ENCODE results near the gene TEAD3. TPM values are rescaled to one million over a fixed set of nuclear protein-coding genes. Genes with fewer than 3 reads are reported as not detected.
"Not testable (repeated sequence)": the region's sequence is repeated elsewhere in the genome, so short reads cannot be mapped to it uniquely, and the experiment has no call there.

Gene TEAD3
- polyA plus RNA-seq (ENCODE audit: insufficient read length in 3 of 3): 10 to 100 TPM; 38.2 to 42.8 (median 38.5) TPM

DNA sequence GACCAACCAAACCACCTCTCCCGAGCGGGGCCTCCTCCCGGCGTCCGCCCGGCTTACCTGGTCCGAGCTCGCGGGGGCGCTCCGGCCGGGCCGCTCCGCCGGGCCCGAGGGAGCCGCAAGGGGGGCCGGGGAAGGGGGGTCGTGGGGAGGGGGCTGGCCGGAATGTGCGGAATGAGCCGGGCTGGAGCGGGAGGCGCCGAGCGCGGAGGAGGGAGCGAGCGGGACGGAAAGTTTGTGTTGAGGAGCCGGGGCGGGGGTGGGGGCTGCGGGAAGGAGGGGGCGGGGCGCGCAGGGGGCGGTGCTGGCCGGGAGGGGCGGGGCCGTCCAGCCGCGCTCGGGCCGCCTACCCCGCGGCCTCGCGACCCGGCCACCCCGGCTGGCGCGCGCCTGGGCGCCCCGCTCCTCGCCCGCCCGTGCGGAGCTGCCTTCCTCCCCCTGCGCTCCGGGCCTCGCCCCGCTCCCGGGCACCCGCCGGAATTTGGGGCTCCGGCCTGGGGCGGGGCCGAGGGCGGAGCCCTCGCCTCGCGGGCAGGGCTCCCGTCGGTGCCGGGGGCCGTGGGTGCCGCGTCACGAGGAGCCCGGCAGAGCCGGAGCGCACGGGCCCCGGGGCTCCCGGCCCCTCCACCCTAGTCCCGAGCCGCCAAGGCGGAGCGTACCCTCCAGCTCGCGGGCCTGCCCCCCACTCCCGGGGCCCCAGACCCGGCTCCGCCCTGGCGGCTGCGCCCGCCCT is at the start of gene TEAD3:
TEAD3 (minus strand) TSS at position 239 of the 730 bp plus-strand sequence.
- DNase-seq (ENCODE audit: low read depth in 3 of 3, low spot score in 2 of 3): no peak

GRCh38 chr6:35544769-35545361 is 48.0 kb upstream of the TEAD3 start:
- DNase-seq (ENCODE audit: low read depth in 3 of 3, low spot score in 2 of 3): no peak

GRCh38 chr6:35543459-35544193 is 46.7 kb upstream of the TEAD3 start:
- DNase-seq (ENCODE audit: low read depth in 3 of 3, low spot score in 2 of 3): no peak

- DNase-seq (ENCODE audit: low read depth in 3 of 3, low spot score in 2 of 3): no peak
Measured at GRCh38 chr6:35541836-35542235, 45.0 kb upstream of the TEAD3 start.

DNA sequence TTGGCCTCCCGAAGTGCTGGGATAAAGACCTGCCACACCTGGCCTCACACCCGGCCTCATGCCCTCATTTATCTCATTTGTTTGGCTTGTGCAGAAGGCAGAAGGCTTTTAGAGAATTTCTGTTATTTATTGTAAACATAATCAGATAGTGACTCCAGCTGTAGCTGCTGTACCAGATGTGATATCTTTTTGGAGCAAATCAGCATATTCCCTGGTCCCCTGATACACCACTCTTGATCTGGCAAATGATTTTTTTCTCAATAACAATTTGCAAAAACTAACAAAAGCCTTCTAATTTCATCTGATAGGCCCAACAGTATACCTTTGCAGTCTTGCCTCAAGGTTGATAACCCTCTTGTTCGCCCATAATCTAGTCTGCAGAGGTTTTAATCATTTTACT is 42.3 kb upstream of the TEAD3 start:
- DNase-seq (ENCODE audit: low read depth in 3 of 3, low spot score in 2 of 3): no peak

GRCh38 chr6:35535847-35536246 is 39.0 kb upstream of the TEAD3 start:
- not testable (repeated sequence) for DNase-seq (ENCODE audit: low read depth in 3 of 3, low spot score in 2 of 3)

GRCh38 chr6:35534407-35535170 is 37.7 kb upstream of the TEAD3 start:
- no peak for DNase-seq (ENCODE audit: low read depth in 3 of 3, low spot score in 2 of 3)

GRCh38 chr6:35533981-35534380 is 37.1 kb upstream of the TEAD3 start:
- no peak for DNase-seq (ENCODE audit: low read depth in 3 of 3, low spot score in 2 of 3)

DNA sequence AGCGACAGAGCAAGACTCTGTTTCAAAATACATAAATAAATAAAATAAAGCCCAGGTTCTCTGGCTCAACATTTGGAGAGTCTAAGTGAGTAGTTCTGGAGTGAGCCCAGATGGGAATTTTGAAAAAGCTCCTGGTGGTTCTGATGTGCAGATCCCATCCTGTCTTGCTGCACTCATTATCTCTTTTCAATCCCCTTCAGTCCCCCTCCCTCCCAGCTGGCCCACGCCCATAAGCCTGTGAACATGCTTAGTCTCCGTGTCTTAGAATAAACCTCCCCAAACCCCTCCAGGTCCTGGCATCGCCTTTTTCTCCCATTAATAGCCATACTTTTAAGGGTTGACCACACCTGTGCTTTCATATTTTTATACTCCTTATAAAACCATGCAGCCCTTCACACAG is 35.2 kb upstream of the TEAD3 start:
- no peak for DNase-seq (ENCODE audit: low read depth in 3 of 3, low spot score in 2 of 3)

DNA sequence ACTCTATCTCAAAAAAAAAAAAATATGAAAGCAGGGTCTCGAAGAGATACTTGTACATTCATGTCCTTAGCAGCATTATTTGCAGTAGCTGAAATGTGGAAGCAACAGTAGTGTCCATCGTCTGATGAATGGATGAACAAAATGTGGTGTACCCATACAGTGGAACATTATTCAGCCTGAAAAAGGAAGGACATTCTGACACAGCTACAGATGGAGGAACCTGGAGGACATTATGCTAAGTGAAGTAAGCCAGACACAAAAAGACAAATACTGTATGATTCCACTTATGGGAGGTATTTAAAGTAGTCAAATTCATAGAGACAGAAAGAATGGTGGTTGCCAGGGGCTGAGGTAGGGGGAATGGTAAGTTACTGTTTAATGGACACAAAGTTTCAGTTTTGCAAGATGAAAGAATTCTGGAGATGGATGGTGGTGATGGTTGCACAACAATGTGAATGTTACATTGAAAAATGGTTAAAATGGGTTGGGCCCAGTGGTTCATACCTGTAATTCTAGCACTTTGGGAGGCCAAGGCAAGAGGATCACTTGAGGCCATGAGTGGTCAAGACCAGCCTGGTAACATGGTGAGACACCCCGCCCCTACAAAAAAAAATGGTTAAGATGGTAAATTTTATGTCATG is 27.6 kb upstream of the TEAD3 start:
- DNase-seq (ENCODE audit: low read depth in 3 of 3, low spot score in 2 of 3): no peak

DNA sequence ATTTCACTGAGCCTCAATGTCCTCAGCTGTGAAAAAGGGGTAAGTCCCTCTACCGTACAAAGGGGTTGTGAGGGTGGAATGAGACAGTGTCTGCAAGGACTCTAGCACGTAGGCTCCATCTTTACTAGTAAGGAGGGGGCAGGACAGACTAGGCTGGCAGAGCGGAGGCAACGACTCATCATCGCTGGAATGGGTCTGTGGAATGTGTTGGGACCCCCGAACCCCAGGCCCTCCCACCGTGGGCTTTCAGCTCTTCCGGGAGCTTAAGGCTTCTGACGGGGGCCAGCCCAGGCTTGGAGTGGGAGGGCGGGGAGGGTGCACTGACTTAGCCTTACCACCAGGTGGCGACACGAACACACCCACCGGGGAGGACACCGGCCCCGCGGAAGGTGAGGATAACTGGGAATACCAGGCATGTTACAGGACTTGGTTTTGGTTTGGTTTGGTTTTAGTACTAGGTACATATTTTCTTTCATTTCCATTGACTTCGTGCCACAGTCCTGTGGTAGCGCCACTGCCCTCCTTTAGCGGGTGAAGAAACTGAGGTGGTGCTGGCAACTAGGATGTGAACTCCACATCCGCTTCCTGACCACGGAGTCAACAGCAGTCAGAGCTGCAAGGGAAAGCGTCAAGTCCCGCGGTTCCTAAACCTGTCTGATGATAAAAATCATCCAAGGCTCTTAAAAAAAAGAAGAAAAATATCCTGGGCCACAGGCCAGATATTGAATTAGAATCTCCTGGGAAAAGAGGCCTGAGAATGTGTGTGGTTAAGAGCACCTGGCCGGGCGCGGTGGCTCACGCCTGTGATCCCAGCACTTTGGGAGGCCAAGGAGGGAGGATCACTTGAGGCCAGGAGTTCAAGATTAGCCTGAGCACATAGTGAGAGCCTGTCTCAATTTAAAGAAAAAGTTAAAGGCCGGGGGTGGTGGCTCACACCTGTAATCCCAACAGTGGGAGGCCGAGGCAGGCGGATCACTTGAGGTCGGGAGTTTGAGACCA is 26.1 kb upstream of the TEAD3 start:
- no peak for DNase-seq (ENCODE audit: low read depth in 3 of 3, low spot score in 2 of 3)

DNA sequence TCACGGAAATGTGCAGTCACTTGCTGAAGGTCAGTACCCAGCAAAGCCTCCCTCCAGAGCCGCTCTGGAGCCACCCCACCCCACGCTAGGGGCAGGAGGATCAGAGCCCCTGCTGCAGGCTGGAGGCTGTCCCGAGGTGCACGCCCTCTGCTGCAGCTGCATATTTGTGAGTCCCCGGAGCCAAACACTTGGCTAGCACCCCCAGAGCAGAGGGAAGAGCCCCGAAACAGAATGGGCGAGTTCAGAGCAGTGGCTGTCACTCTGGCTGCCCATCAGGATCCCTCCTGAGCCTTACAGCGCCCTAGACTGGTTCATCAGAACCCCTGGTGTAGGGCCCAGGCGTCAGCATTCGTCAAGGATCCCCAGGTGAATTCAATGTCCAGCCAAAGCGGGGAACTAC is 25.3 kb upstream of the TEAD3 start:
- no peak for DNase-seq (ENCODE audit: low read depth in 3 of 3, low spot score in 2 of 3)

GRCh38 chr6:35521235-35521634 is 24.4 kb upstream of the TEAD3 start:
- no peak for DNase-seq (ENCODE audit: low read depth in 3 of 3, low spot score in 2 of 3)

DNA sequence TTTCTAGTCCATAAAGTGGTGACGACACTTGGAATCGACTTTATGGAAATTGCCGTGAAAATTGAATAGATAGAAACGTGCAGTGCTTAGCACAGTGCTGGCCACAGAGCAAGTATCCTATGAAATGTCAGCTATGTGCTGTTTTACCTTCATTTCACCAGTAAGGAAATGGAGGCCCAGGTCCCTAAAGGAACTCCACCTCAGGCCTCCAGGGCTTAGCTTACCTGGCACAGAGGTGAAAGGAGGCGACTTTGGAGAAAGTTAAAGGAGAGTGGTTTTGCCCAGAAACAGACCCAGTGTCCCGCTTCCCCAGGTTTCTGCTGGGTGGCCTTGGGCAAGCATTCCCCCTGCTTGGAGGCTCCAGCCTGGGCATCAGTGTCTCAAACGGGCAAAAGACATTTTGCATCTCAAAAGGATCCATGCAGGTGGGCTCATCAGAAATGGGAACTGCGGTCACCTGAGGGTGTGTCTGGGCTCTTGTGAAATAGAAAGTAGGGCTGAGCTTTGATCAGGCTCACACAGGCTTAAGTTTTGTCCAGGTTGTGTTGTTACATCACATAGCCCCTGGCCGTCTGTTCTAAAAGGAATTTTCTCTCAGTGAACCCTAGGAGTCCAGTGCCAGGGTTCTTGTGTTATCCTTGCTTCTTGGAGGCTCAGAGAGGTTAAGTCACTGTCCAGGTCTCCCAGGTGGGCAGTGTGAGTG is 22.6 kb upstream of the TEAD3 start:
- no peak for DNase-seq (ENCODE audit: low read depth in 3 of 3, low spot score in 2 of 3)

- DNase-seq (ENCODE audit: low read depth in 3 of 3, low spot score in 2 of 3): no peak
Measured at GRCh38 chr6:35518566-35519312, 21.9 kb upstream of the TEAD3 start.

GRCh38 chr6:35517978-35518377 is 21.1 kb upstream of the TEAD3 start:
- not testable (repeated sequence) for DNase-seq (ENCODE audit: low read depth in 3 of 3, low spot score in 2 of 3)

- no peak for DNase-seq (ENCODE audit: low read depth in 3 of 3, low spot score in 2 of 3)
Measured at GRCh38 chr6:35516712-35517111, 19.8 kb upstream of the TEAD3 start.

DNA sequence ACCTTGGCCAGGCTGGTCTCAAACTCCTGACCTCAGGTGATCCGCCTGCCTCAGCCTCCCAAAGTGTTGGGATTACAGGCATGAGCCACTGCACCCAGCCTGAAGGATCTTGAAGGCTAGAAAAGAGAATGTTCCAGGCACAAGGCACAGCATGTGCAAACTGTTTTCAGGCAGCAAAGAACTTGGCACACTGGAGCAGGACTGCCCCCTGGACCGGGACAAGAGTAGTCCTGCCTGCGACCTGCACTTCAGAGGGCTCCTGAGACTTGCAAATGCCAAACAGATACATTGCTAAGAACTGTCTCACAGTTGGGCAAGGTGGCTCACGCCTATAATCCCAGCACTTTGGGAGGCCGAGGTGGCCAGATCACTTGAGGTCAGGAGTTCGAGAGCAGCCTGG is 19.1 kb upstream of the TEAD3 start:
- DNase-seq (ENCODE audit: low read depth in 3 of 3, low spot score in 2 of 3): not testable (repeated sequence)
